ENCODE results near the gene SORL1-AS1.
A peak's percentile ranks its signal among the peaks of the same experiment; 100 is the strongest.

The SORL1-AS1 gene

DNA sequence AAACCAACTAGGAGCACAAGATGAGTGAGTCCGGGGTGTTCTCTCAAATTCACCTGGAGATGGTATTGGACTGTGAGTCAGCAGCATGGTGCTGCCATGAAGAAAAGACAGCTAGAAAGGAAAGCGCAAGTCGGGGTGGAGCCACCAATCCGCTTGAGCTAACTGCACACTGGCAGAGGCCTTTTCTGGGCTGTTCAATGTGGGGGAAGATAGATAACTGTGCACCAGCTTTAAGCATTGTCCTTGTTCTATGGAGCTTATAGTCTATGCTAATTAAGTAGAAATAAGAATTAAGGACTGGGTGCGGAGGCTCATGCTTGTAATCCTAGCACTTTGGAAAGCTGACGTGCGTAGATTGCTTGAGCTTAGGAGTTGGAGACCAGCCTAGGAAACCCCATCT, 21.9 kb upstream of the SORL1-AS1 start:
- DNase-seq: no peak

- no peak for DNase-seq
Observed at GRCh38 chr11:121473064-121473777, 20.5 kb upstream of the SORL1-AS1 start.

DNA sequence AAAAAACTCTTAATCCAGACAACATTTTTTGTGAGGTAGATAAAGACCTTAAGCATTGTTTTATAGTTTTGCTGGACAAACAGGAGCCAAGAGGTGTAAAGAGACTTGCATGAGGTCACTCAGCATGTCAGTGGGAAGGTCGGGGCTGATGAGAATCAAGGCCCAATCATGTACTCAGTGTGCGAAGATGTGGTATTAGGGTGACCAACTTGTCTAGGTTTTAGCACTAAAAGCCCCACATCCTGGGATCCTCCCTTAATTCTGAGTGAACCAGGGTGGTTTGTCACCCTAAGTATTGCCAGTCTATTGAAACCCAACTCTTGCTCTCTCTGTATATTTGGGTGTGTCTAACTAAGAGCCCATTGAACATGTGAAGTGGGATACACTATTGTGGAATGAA, 19.5 kb upstream of the SORL1-AS1 start:
- DNase-seq: no peak

DNA sequence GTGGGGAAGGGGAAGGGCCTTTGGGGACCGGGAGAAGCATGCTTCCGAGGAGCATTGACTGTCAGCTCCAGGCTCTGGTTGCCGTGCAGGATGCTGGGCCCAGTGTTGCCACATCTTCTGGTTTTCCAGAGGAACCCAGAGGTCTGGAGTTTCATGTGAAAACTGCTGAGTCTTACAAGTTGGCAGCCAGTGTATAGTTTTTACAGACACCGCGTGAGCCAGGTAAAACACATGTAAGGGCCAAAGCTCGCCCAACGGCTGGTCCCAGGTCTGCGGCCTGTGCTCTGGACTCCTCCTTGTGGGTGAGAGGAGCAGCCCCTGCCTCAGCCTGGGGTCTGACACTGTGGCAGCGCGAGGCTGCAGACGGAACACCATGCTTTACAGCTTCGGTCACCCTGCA, 18.4 kb upstream of the SORL1-AS1 start:
- no peak for DNase-seq

- DNase-seq: no peak
Observed at GRCh38 chr11:121469910-121470309, 17.1 kb upstream of the SORL1-AS1 start.

GRCh38 chr11:121467965-121468364, 15.2 kb upstream of the SORL1-AS1 start:
- DNase-seq: no peak

GRCh38 chr11:121467471-121467870, 14.7 kb upstream of the SORL1-AS1 start:
- no peak for DNase-seq

DNA sequence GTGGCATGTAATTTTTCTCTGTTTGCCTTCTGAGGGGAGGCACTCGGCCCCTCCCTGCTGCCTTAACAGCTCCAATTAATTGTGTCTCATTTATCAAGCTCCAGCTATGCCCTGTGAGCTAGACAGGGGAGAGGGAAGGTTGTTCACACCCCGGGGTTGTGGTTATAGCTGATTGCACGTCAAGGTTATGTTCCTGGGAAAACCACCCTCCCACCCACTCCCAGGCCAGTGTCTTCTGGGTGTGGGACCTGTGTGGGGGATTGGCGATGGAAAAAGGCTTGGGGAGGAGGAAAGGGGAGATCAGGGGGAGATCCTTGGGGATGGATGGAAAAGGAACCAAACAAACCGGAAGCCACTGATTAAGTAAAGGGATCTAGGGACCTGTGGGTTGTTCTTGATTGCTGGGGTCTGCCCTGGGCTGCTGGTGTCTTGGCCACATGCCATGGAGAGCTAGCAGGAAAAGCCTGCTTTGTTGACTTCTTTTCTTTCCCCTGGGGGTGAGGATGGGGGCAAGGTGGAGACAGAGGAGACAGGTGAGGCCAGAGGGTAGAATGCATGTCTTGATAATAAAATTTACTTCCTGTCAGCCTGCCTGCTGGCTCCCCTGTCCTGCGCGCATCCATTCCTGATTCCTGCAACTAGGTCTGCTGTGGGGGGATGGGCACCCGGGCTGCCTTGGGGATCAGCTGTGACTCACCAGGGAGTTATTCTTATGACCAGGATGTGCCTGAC, 13.5 kb upstream of the SORL1-AS1 start:
- peak; percentile 91 for DNase-seq

DNA sequence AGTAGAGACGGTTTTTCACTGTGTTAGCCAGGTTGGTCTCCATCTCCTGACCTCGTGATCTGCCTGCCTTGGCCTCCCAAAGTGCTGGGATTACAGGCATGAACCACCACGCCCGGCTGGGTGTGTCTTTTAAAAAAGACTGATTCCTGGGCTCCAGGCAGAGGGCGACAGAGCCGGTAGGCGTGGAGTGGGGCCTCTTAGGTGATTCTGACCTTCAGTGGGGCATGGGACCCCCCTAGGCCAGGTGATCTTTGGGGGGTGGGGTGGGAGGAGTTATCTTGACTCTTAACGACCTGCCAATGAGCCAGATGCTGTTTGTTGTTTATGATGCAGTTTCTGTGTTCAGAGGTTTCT, 12.9 kb upstream of the SORL1-AS1 start:
- DNase-seq: no peak

- no peak for DNase-seq
Observed at GRCh38 chr11:121464352-121464946, 11.7 kb upstream of the SORL1-AS1 start.

- no peak for DNase-seq
Observed at GRCh38 chr11:121463689-121464335, 11.0 kb upstream of the SORL1-AS1 start.

- DNase-seq: no peak
Observed at GRCh38 chr11:121461843-121462242, 9.1 kb upstream of the SORL1-AS1 start.

DNA sequence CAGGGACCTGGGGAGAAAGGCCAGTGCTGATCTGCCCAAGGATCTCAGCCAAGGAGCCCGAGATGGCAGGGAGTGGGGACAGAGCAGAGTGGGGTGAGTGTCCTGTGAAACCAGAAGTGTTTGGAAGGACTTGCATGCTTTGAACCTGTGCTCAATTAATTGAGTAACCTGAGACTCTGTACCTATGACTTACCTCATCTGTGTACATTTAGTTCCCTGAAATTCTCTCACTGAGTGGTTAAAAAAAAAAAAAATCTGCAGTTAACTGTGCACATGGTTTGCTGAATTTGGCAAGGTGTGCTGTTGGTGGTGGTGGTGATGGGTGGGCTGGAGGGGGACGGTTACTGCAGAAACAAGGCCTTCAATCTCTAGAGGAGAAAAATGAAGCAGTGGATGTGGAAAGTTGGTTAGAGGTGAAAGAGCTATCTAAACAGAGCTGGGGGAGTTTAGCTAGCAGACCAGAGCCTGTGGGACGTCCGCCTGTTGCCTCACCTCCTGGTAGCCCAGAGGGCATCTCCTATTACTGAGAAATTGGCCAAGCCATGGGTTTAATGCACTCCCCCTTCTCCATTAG, 8.3 kb upstream of the SORL1-AS1 start:
- peak; percentile 51 for DNase-seq

- peak; percentile 17 for DNase-seq
Observed at GRCh38 chr11:121459413-121460017, 6.7 kb upstream of the SORL1-AS1 start.

GRCh38 chr11:121458551-121458950, 5.8 kb upstream of the SORL1-AS1 start:
- no peak for DNase-seq

DNA sequence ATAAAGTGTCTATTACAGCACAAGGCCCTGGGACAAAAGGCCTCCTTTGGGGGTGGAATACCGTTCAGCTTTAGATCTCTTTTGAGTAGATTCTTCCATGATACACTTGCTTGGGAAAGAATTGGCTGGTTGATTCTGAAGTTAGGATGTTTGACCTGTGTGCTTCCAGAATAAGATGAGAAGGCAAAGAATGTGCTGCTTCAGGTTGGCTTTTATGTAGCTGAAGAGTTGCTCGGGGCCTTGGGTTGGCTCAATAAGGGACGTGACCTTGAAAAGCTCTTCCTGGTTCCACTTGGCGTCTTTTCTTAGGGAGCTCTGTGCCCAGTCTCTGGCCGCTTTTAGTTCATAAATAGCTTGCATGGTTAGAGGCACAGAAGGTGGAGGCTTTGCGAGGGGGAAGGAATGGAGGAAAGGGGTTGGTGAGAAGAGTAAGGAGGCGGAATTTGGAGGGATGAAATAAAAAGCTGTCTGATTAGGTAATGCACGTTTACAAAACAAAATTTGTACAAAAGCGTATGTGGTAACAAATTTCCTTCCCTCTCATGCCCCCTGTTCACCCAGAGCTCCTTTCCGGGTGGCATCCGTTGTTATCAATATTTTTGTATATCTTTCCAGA, 4.2 kb upstream of the SORL1-AS1 start:
- no peak for DNase-seq

DNA sequence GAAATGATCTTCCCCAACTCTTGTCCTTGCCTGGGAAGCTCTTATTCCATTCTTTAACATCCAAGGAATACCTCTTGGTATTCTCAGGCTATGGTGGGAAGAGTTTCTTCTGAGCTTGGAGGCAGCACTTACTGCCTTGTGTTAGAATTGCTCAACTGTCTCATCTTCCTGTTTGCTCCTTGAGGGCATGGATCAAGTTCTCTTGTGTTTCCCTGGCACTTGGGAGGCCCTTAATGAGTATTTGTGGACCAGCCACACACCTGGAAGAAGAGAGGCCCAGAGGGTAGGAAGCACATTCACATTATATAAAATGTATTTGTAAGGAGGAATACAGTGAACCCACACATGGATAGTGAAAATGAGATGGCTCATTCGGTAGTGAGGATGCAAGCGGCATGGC, 3.4 kb upstream of the SORL1-AS1 start:
- no peak for DNase-seq

GRCh38 chr11:121455115-121455514, 2.3 kb upstream of the SORL1-AS1 start:
- no peak for DNase-seq

DNA sequence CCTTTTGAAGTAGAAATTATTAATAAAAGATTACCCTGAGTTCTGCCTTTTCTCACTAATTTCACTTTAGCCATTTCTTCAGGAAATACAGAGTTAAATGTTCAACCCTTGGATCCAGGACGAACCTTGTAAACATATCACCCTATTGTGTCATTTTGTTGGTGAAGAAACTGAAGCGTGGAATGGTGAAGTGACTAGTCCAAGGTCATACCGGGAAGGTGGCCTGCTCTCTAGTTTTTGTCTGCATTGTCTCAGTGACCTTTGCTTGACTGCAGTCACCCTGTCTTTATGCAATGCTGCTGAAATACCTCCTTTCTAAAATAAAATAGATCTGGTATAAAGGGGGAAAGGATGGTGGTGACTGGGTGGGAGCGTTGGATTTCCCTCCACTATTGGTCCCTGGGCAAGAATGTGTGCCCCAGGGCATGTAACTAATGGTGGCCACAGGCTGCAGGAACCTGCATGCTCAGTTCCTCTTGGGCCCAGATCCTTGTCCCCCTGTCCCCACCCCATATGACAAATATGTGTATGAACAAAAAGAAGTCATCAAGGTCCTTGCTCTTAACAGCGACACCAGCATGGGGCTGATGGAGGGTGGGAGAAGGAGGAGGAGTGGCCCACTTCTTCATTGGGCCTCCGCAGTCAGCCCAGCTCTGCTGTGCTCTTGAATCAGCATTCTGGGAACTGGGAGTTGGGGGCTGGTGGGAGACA, 977 bp upstream of the SORL1-AS1 start:
- no peak for DNase-seq

DNA sequence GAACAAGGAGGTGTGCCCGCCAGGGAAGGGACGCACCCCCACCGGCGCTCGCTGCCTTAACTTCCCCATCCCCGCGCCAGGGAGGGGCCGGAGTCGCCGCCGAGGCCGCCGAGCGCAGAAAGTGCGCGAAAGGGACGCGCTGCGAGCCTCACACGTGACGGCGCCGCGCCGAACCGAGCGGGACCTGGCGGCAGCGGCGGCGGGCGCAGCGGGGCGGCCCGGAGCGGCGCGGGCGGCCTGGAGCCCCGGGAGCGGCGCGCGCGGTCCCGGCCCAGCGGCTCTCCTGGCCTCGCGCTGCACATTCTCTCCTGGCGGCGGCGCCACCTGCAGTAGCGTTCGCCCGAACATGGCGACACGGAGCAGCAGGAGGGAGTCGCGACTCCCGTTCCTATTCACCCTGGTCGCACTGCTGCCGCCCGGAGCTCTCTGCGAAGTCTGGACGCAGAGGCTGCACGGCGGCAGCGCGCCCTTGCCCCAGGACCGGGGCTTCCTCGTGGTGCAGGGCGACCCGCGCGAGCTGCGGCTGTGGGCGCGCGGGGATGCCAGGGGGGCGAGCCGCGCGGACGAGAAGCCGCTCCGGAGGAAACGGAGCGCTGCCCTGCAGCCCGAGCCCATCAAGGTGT, 670 bp downstream of the SORL1-AS1 start, which contains the start of gene SORL1:
Gene SORL1, plus strand, starts transcription at position 329 of the 623 bp plus-strand sequence. Its CDS starts 18 bp downstream, at position 347.
- DNase-seq: peak; percentile 80

Data from NCI-H146 (cell line).